C1 segment of cervical spinal cord (tissue), 14 donors: ENCODE measurements around the gene SGK2.

Experiments
- DNase-seq, 14 donors: peaks; one replicate each; lab custom pipeline; 2025; lab: John Stamatoyannopoulos, UW

SGK2 gene

GRCh38 chr20:43536041-43536816, 22.6 kb upstream of the SGK2 start:
- DNase-seq, result no peak

GRCh38 chr20:43536817-43537440, 21.9 kb upstream of the SGK2 start:
- DNase-seq, result no peak

GRCh38 chr20:43537921-43538877, 20.6 kb upstream of the SGK2 start:
- DNase-seq, result peak in 11 of 14 donors; percentile 9 to 50 (median 25)

GRCh38 chr20:43538878-43539700, 19.7 kb upstream of the SGK2 start:
- DNase-seq, result no peak

GRCh38 chr20:43539975-43540672, 18.7 kb upstream of the SGK2 start:
- DNase-seq, result no peak

GRCh38 chr20:43540673-43541060, 18.2 kb upstream of the SGK2 start:
- no peak for DNase-seq

GRCh38 chr20:43541214-43541613, 17.6 kb upstream of the SGK2 start:
- DNase-seq, result no peak

GRCh38 chr20:43542161-43542560, 16.7 kb upstream of the SGK2 start:
- no peak for DNase-seq

GRCh38 chr20:43542674-43543073, 16.2 kb upstream of the SGK2 start:
- no peak for DNase-seq

GRCh38 chr20:43543138-43543537, 15.7 kb upstream of the SGK2 start:
- DNase-seq, result no peak

- no peak for DNase-seq
These were observed 14.3 kb upstream of the SGK2 start for GRCh38 chr20:43544501-43544900.

GRCh38 chr20:43545837-43546578, 12.8 kb upstream of the SGK2 start:
- no peak for DNase-seq

- no peak for DNase-seq
These were observed 10.4 kb upstream of the SGK2 start for GRCh38 chr20:43548273-43548880.

GRCh38 chr20:43549416-43550065, 9.3 kb upstream of the SGK2 start:
- DNase-seq, result no peak

GRCh38 chr20:43550456-43550855, 8.4 kb upstream of the SGK2 start:
- DNase-seq, result no peak

GRCh38 chr20:43554369-43554768, 4.5 kb upstream of the SGK2 start:
- DNase-seq, result no peak

GRCh38 chr20:43559147-43559987, 540 bp downstream of the SGK2 start:
- DNase-seq, result no peak

- no peak for DNase-seq
These were observed 2.1 kb downstream of the SGK2 start for GRCh38 chr20:43560974-43561373.
